H1 (cell line): ENCODE measurements around the gene CETN2. TPM values are rescaled to one million over a fixed set of nuclear protein-coding genes. Genes with fewer than 3 reads are reported as not detected.

Experiments used
- CTCF ChIA-PET: fragments of 300-600 bp; sonication (Branson Sonifier 250); formaldehyde crosslinking; loops from one replicate; lab custom pipeline; 2021; ENCODE audit not compliant: partially characterized antibody; lab: Charles Lee
- POLR2A ChIA-PET: fragments of 300-600 bp; sonication (Branson Sonifier 250); formaldehyde crosslinking; loops from one replicate; lab custom pipeline; 2021; ENCODE audit warnings: inconsistent platforms; ENCODE audit not compliant: partially characterized antibody; lab: Charles Lee
- DNase-seq, 2 experiments: peaks; one replicate each; pipeline versions ENCODE4 v3.0.0 to v3.0.0-alpha.2; 2010 to 2022; ENCODE audit warnings: low spot score in 2 of 2, low read depth in 1 of 2, mixed read lengths in 1 of 2
- FAIRE-seq: peaks from 2 replicates; lab custom pipeline; 2011; peaks lifted over from hg19 to GRCh38; lab: Jason Lieb, UNC
- H2AFZ ChIP-seq: 2 replicates; pipeline ENCODE4 v1.8.1; 2012; ENCODE audit warnings: low read length, inconsistent platforms
- H2AK5ac ChIP-seq: 2 replicates; pipeline ENCODE4 v1.6.1; 2013; ENCODE audit warnings: low read depth, low read length
- H2BK120ac ChIP-seq: replicated peaks from 2 replicates; pipeline ENCODE3; 2013; ENCODE audit warnings: low read depth, low read length, inconsistent platforms
- H2BK12ac ChIP-seq: 2 replicates; pipeline ENCODE4 v1.6.1; 2013; ENCODE audit warnings: low read depth, low read length
- H2BK15ac ChIP-seq: 2 replicates; pipeline ENCODE4 v1.6.1; 2013; ENCODE audit warnings: low read length
- H2BK20ac ChIP-seq: 2 replicates; pipeline ENCODE4 v1.6.1; 2013; ENCODE audit warnings: low read length
- H2BK5ac ChIP-seq: 2 replicates; pipeline ENCODE4 v1.6.1; 2013; ENCODE audit warnings: low read depth, low read length
- H3K14ac ChIP-seq: 2 replicates; pipeline ENCODE4 v1.6.1; 2013; ENCODE audit warnings: inconsistent platforms; ENCODE audit not compliant: insufficient read length
- H3K18ac ChIP-seq: 2 replicates; pipeline ENCODE4 v1.6.1; 2013; ENCODE audit warnings: low read length; ENCODE audit errors: extremely low read depth
- H3K23ac ChIP-seq: 2 replicates; pipeline ENCODE4 v1.6.1; 2013; ENCODE audit warnings: inconsistent platforms; ENCODE audit not compliant: insufficient read length
- H3K23me2 ChIP-seq: 2 replicates; pipeline ENCODE4 v1.6.1; 2013; ENCODE audit warnings: low read depth, low read length
- H3K27ac ChIP-seq: 2 replicates; pipeline ENCODE4 v1.6.1; 2011; ENCODE audit warnings: low read depth, low read length, inconsistent platforms
- H3K27me3 ChIP-seq, 4 experiments: replicated peaks in 1 of 4; 1 replicate in 1 of 4; 2 replicates in 3 of 4; pipeline versions ENCODE4 v1.6.1 to v1.8.1; 2011 to 2013; ENCODE audit warnings: low read length in 3 of 4, mild to moderate bottlenecking in 3 of 4, inconsistent platforms in 2 of 4, mixed read lengths in 2 of 4, moderate library complexity in 1 of 4; ENCODE audit not compliant: control insufficient read depth in 3 of 4, insufficient read depth in 3 of 4; ENCODE audit errors: extremely low read depth in 1 of 4
- H3K36me3 ChIP-seq, 4 experiments: 2 replicates each; pipeline versions ENCODE4 v1.6.1 to v1.8.1; 2011 to 2013; ENCODE audit warnings: mild to moderate bottlenecking in 4 of 4, low read length in 3 of 4, moderate library complexity in 2 of 4, control low read depth in 1 of 4, inconsistent platforms in 1 of 4; ENCODE audit not compliant: insufficient read depth in 4 of 4, control insufficient read depth in 2 of 4
- H3K4ac ChIP-seq: replicated peaks from 2 replicates; pipeline ENCODE3; 2013; ENCODE audit warnings: low read length, low read depth, mixed read lengths, inconsistent platforms; ENCODE audit not compliant: insufficient read length
- H3K4me1 ChIP-seq, 4 experiments: replicated peaks in 1 of 4; 1 replicate in 1 of 4; 2 replicates in 3 of 4; pipeline versions ENCODE4 v1.6.1 to v1.8.1; 2011 to 2013; ENCODE audit warnings: low read length in 3 of 4, inconsistent platforms in 2 of 4, mixed read lengths in 1 of 4; ENCODE audit not compliant: insufficient read depth in 4 of 4, control insufficient read depth in 3 of 4
- H3K4me2 ChIP-seq, 2 experiments: 2 replicates each; pipeline versions ENCODE4 v1.6.1 to v1.8.1; 2011 to 2013; ENCODE audit warnings: low read depth in 2 of 2, low read length in 2 of 2, control low read depth in 1 of 2, inconsistent platforms in 1 of 2, mild to moderate bottlenecking in 1 of 2; ENCODE audit not compliant: insufficient read depth in 1 of 2
- H3K4me3 ChIP-seq, 4 experiments: fragments of 200-600, 300-600 bp in 1 of 4; sonication (generic), shearing (Covaris generic), sonication (Bioruptor Twin) in 1 of 4; 2 replicates each; pipeline versions ENCODE4 v1.5.1 to v1.8.1; 2011 to 2016; ENCODE audit warnings: low read length in 4 of 4, low read depth in 3 of 4, control low read depth in 2 of 4, inconsistent platforms in 2 of 4, mild to moderate bottlenecking in 2 of 4, mixed read lengths in 1 of 4, moderate library complexity in 1 of 4; ENCODE audit not compliant: insufficient read depth in 2 of 4; ENCODE audit errors: extremely low read depth in 1 of 4
- H3K56ac ChIP-seq: replicated peaks from 2 replicates; pipeline ENCODE3; 2013; ENCODE audit warnings: low read depth, mild to moderate bottlenecking, mixed read lengths, low read length, inconsistent platforms; ENCODE audit not compliant: insufficient read length
- H3K79me1 ChIP-seq: 2 replicates; pipeline ENCODE4 v1.6.1; 2013; ENCODE audit warnings: low read depth, low read length, control low read depth
- H3K79me2 ChIP-seq, 2 experiments: 2 replicates each; pipeline versions ENCODE4 v1.6.1 to v1.8.1; 2012 to 2013; ENCODE audit warnings: low read length in 2 of 2, mild to moderate bottlenecking in 2 of 2, inconsistent platforms in 1 of 2; ENCODE audit not compliant: insufficient read depth in 2 of 2, control insufficient read depth in 1 of 2
- H3K9ac ChIP-seq, 4 experiments: replicated peaks in 1 of 4; 1 replicate in 1 of 4; 2 replicates in 3 of 4; pipeline versions ENCODE4 v1.6.1 to v1.8.1; 2011 to 2013; ENCODE audit warnings: low read depth in 3 of 4, low read length in 3 of 4, control low read depth in 2 of 4, mild to moderate bottlenecking in 2 of 4, moderate library complexity in 2 of 4, inconsistent platforms in 1 of 4; ENCODE audit errors: extremely low read depth in 1 of 4
- H3K9me3 ChIP-seq, 2 experiments: 2 replicates each; pipeline versions ENCODE4 v1.6.1 to v1.8.1; 2012 to 2013; ENCODE audit warnings: mild to moderate bottlenecking in 2 of 2, moderate library complexity in 2 of 2, control low read depth in 1 of 2, inconsistent platforms in 1 of 2, low read depth in 1 of 2, low read length in 1 of 2, mixed read lengths in 1 of 2; ENCODE audit not compliant: insufficient read depth in 2 of 2
- H4K20me1 ChIP-seq, 2 experiments: replicated peaks in 1 of 2; 2 replicates each; pipeline versions ENCODE3 to v1.8.1; 2011 to 2013; ENCODE audit warnings: inconsistent platforms in 2 of 2, low read length in 2 of 2, mild to moderate bottlenecking in 1 of 2; ENCODE audit not compliant: insufficient read depth in 2 of 2, control insufficient read depth in 1 of 2
- H4K5ac ChIP-seq: 2 replicates; pipeline ENCODE4 v1.6.1; 2013; ENCODE audit warnings: low read length, low read depth, mixed read lengths, inconsistent platforms; ENCODE audit not compliant: insufficient read length
- H4K8ac ChIP-seq: 2 replicates; pipeline ENCODE4 v1.8.0; 2013; ENCODE audit warnings: mild to moderate bottlenecking, moderate library complexity, low read length, inconsistent platforms; ENCODE audit not compliant: insufficient read depth; ENCODE audit errors: extremely low read depth
- H4K91ac ChIP-seq: replicated peaks from 2 replicates; pipeline ENCODE3; 2013; ENCODE audit warnings: low read length, mixed read lengths, inconsistent platforms; ENCODE audit not compliant: insufficient read length
- CEBPB ChIP-seq: IDR thresholded peaks from 2 replicates; pipeline ENCODE4 v1.6.1; 2012; ENCODE audit warnings: low read depth, low read length
- PHF8 ChIP-seq: fragments of 200-600 bp; sonication (generic); conservative IDR thresholded peaks from 2 replicates; pipeline ENCODE4 v1.7.1; 2012; ENCODE audit warnings: low read depth, mild to moderate bottlenecking, inconsistent platforms, low read length, moderate library complexity
- WGBS, 2 experiments: shearing (Covaris generic) in 1 of 2; methylation state at CpG; one replicate each; pipeline versions ENCODE4 v1.1.6 to v1.1.7; 2013 to 2015; ENCODE audit warnings: low lambda C conversion rate in 2 of 2, mixed read lengths in 2 of 2, inconsistent platforms in 1 of 2, low coverage in 1 of 2, missing lambda C conversion rate in 1 of 2; ENCODE audit not compliant: insufficient replicate concordance in 2 of 2, insufficient coverage in 1 of 2, insufficient read length in 1 of 2; ENCODE audit errors: extremely low coverage in 1 of 2, missing lambda C conversion rate in 1 of 2; 5-methylcytosine and 5-hydroxymethylcytosine counted together
- long read RNA-seq, 2 experiments: library from RNA in 1 of 2; library from capped mRNA in 1 of 2; stranded (forward); transcript quantifications; one replicate each; pipeline ENCODE4 v2.0.0, GENCODE V29; 2021; ENCODE audit warnings: inconsistent platforms in 1 of 2
- polyA minus RNA-seq, 3 experiments: library from RNA; depleted of rRNA, polyadenylated mRNA; stranded (reverse); fragments of >200 nt; gene quantifications; 1 replicate in 2 of 3; 2 replicates in 1 of 3; pipeline ENCODE4 v1.2.3, GENCODE V29; 2011
- polyA plus RNA-seq, 7 experiments: library from polyadenylated mRNA; depleted of rRNA in 3 of 7; stranded (reverse) in 5 of 7; unstranded in 2 of 7; fragments of >200 nt in 5 of 7; fragments of 200-250 nt in 2 of 7; gene quantifications; 1 replicate in 5 of 7; 2 replicates in 1 of 7; 4 replicates in 1 of 7; pipeline versions ENCODE4 v1.2.1 to v1.2.3, GENCODE V29; 2011 to 2013; ENCODE audit warnings: missing spikeins in 2 of 7, mixed read lengths in 2 of 7
- total RNA-seq: library from RNA; stranded (reverse); fragmentation: NEBNext Ultra II Directional; extraction: Animal tissue kit (Norgen Biotek cat#: 25700); gene quantifications from 2 replicates; pipeline ENCODE4 v1.2.1, GENCODE V29; 2021
- TF ChIP-seq, protein P1 (sequence below): IDR thresholded peaks from 2 replicates; pipeline ENCODE4 v1.6.1; 2012; ENCODE audit warnings: inconsistent platforms
- TF ChIP-seq, protein P2 (sequence below), 3 experiments: IDR thresholded peaks; 1 replicate in 2 of 3; 2 replicates in 1 of 3; pipeline versions ENCODE4 v1.5.1 to v1.6.1; 2011; ENCODE audit warnings: low read length in 3 of 3, mild to moderate bottlenecking in 3 of 3, inconsistent platforms in 2 of 3, low read depth in 1 of 3, moderate library complexity in 1 of 3; ENCODE audit not compliant: insufficient read depth in 1 of 3; ENCODE audit errors: control extremely low read depth in 1 of 3

Gene CETN2
- 24.2 and 24.3 TPM in 2 replicates for total RNA-seq
- polyA plus RNA-seq (2011; rRNA removed) = 7.6 and 13.1 TPM in 2 replicates
- polyA plus RNA-seq (2011; cell fraction: cytosol; rRNA removed) = 15.3 TPM
- polyA plus RNA-seq (2011; cell fraction: nucleus; rRNA removed) = 3.8 TPM
- polyA plus RNA-seq (2012, experiment 1 of 2) = 23.0 to 48.3 TPM (median 25.8 TPM) in 4 replicates
- 7.5 TPM for polyA plus RNA-seq (2012, experiment 2 of 2)
- polyA plus RNA-seq (2013, experiment 1 of 2) = 41.5 TPM
- polyA plus RNA-seq (2013, experiment 2 of 2) = 42.1 TPM
- polyA minus RNA-seq (2011; rRNA and poly(A)+ RNA removed) = 5.1 and 5.9 TPM in 2 replicates
- 2.6 TPM for polyA minus RNA-seq (2011; cell fraction: cytosol; rRNA and poly(A)+ RNA removed)
- polyA minus RNA-seq (2011; cell fraction: nucleus; rRNA and poly(A)+ RNA removed) = 3.4 TPM
- long read RNA-seq, experiment 1, partial matches to known transcripts = 30 of 40 reads
- long read RNA-seq, experiment 1, other reads (novel, unspliced or antisense) = 9 of 40 reads
- long read RNA-seq, experiment 2, transcript CETN2-201 (5 exons, 1,454 nt) = major isoform, 38 of 43 reads
- long read RNA-seq, experiment 2, partial matches to known transcripts = 5 of 43 reads
- long read RNA-seq, experiment 2, other reads (novel, unspliced or antisense) = 0 of 43 reads

DNA sequence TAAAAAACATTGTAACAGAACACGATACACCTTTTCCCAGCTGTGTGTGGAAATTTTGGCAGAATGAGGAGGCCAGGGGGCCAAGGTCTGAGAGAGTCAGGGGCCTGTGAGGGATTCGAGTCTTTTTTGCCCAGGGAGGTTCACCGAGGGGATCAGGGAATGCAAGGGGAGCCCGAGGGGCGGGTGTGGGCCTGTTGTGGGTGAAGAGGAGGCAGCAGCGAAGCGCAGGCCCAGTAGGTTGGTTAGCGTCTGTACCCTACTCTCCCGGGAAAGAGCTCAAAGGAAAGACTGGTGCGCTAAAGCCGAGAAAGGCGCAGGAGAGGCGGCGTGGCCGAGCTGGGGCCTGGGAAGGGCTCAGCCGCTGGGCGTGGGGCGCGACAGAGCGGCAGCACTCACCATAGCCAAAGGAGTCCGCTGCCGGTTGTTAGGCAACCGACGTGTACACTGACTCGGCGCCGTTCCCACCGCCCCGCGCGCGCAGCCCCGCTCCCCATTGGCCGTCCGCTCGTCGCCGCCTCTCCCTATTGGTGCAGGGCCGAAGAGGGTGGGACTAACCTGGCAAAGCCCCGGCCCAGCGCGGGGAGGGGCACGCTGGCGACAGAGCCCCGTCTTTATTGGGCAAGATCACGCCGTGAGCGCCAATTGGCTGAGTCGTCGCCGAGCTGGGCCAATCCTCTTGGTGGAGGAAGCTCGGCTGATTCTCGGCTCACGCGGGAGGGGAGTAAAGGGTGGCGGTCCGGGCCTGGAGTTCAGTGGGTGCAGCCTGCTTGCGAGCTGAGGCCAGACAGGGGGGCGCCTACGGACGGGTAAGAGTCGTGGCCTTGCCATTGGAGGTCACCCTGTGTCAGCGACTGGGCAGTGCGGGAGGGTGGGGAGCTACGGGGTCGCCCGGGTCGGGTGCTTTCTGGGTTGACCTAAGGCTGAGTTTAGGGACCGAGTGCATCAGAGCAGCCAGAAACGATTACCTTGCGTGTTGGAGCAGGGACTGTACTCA, at the start of gene CETN2, which contains the start of gene NSDHL:
Gene CETN2, minus strand, starts transcription at position 446 of the 994 bp plus-strand sequence. Its CDS starts 47 bp downstream, at position 399.
Gene NSDHL, plus strand, starts transcription at position 752 of the 994 bp plus-strand sequence. CDS start 15,262 bp downstream, outside the sequence.
- no peaks in the 10 kb centered on the region for H4K20me1 ChIP-seq
- H3K4me3 ChIP-seq = peak within 1 kb of the TSS; percentile 69 to 84 (median 78)
- no peak within 1 kb of the TSS for H4K91ac ChIP-seq
- H3K9me3 ChIP-seq = no peaks in the 10 kb centered on the region
- no peak within 1 kb of the TSS; the same call in none of the 2 replicates for H3K18ac ChIP-seq
- peak within 1 kb of the TSS; percentile 85 for H3K4ac ChIP-seq
- peaks cover 2 to 8% (median 4%) of the 10 kb centered on the region in 4 experiments; a peak in 5 of 8 replicates for H3K36me3 ChIP-seq
- H3K79me2 ChIP-seq = peaks cover 4 to 31% of the 10 kb centered on the region in 2 experiments; a peak in 3 of 4 replicates
- ChIA-PET CTCF (interaction anchor here (1.2 to 1.9 kb wide), 4 partner anchors 9 to 95 kb away, joined by 3 to 6 read pairs (median 5); no protein-coding TSS in a partner anchor), POLR2A (interaction anchor here (0.6 kb wide), 1 partner anchor 84 kb away, joined by 3 read pairs; no protein-coding TSS in a partner anchor)
- no peak within 1 kb of the TSS for H3K27ac ChIP-seq
- H3K9ac ChIP-seq = peak within 1 kb of the TSS; percentile 37 to 90 (median 60)
- H2AFZ ChIP-seq = no peak within 1 kb of the TSS
- FAIRE-seq (peak; percentile 84), DNase-seq (peak; percentile 77 to 92)
- H2AK5ac ChIP-seq = no peak within 1 kb of the TSS
- no peaks in the 10 kb centered on the region; the same call in none of the 2 replicates for H3K79me1 ChIP-seq
- 0 out of 7 replicates have a peak, but pooled peaks cover 0 to 3% (median 0%) of the 10 kb centered on the region in 4 experiments for H3K4me1 ChIP-seq
- H2BK120ac ChIP-seq = no peak within 1 kb of the TSS
- 1% methylated on average over 18 of the region's 71 CpGs; no CpG with 5 or more reads in 1 of the 2 experiments for WGBS, 2 experiments
- peaks cover 4% of the 10 kb centered on the region; the same call in 1 of the 2 replicates for H3K23me2 ChIP-seq
- no peak within 1 kb of the TSS for H3K14ac ChIP-seq
- H2BK20ac ChIP-seq = no peak within 1 kb of the TSS
- no peaks in the 10 kb centered on the region for H3K27me3 ChIP-seq
- no peak within 1 kb of the TSS for H2BK12ac ChIP-seq
- H3K56ac ChIP-seq = peak within 1 kb of the TSS; percentile 30
- H4K5ac ChIP-seq = no peak within 1 kb of the TSS
- H3K23ac ChIP-seq = no peak within 1 kb of the TSS
- H2BK15ac ChIP-seq = no peak within 1 kb of the TSS
- 0 out of 2 replicates have a peak within 1 kb of the TSS, but pooled peaks have one; percentile 35 for H2BK5ac ChIP-seq
- H4K8ac ChIP-seq = peak within 1 kb of the TSS; percentile 73
- peak within 1 kb of the TSS; percentile 80 to 95 for H3K4me2 ChIP-seq
- TF ChIP-seq, protein P1, sequence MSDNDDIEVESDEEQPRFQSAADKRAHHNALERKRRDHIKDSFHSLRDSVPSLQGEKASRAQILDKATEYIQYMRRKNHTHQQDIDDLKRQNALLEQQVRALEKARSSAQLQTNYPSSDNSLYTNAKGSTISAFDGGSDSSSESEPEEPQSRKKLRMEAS = peak; percentile 15; the same call in 1 of the 2 replicates
- TF ChIP-seq, protein P2, sequence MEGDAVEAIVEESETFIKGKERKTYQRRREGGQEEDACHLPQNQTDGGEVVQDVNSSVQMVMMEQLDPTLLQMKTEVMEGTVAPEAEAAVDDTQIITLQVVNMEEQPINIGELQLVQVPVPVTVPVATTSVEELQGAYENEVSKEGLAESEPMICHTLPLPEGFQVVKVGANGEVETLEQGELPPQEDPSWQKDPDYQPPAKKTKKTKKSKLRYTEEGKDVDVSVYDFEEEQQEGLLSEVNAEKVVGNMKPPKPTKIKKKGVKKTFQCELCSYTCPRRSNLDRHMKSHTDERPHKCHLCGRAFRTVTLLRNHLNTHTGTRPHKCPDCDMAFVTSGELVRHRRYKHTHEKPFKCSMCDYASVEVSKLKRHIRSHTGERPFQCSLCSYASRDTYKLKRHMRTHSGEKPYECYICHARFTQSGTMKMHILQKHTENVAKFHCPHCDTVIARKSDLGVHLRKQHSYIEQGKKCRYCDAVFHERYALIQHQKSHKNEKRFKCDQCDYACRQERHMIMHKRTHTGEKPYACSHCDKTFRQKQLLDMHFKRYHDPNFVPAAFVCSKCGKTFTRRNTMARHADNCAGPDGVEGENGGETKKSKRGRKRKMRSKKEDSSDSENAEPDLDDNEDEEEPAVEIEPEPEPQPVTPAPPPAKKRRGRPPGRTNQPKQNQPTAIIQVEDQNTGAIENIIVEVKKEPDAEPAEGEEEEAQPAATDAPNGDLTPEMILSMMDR (IDR thresholded peaks at IDR 0.05; ENCODE audit: control extremely low read depth in 1 of 3, insufficient read depth in 1 of 3, low read depth in 1 of 3, low read length in 3 of 3) = no peak
- peak; percentile 73 for TF ChIP-seq CEBPB
- TF ChIP-seq PHF8 = peak; percentile 53; the same call in 1 of the 2 replicates
